Measurements from ENCODE around the gene A2ML1.
"Not testable (repeated sequence)": the region's sequence is repeated elsewhere in the genome, so short reads cannot be mapped to it uniquely, and the experiment has no call there.

- TF ChIP-seq ESRRG (CRISPR knock-in tag; IDR thresholded peaks at IDR 0.05); ZNF8 (CRISPR knock-in tag; IDR thresholded peaks at IDR 0.05); TCF4 (CRISPR knock-in tag; IDR thresholded peaks at IDR 0.05; ENCODE audit: borderline replicate concordance); ZFP30 (CRISPR knock-in tag; IDR thresholded peaks at IDR 0.05); OSR1 (CRISPR knock-in tag; IDR thresholded peaks at IDR 0.05); ZC3H10 (CRISPR knock-in tag; IDR thresholded peaks at IDR 0.05); ZNF70 (CRISPR knock-in tag; IDR thresholded peaks at IDR 0.05); RARB (CRISPR knock-in tag; IDR thresholded peaks at IDR 0.05); ISL1 (CRISPR knock-in tag; IDR thresholded peaks at IDR 0.05): not testable (repeated sequence)
- TF ChIP-seq, protein P1, sequence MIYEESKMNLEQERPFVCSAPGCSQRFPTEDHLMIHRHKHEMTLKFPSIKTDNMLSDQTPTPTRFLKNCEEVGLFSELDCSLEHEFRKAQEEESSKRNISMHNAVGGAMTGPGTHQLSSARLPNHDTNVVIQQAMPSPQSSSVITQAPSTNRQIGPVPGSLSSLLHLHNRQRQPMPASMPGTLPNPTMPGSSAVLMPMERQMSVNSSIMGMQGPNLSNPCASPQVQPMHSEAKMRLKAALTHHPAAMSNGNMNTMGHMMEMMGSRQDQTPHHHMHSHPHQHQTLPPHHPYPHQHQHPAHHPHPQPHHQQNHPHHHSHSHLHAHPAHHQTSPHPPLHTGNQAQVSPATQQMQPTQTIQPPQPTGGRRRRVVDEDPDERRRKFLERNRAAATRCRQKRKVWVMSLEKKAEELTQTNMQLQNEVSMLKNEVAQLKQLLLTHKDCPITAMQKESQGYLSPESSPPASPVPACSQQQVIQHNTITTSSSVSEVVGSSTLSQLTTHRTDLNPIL (CRISPR knock-in tag; IDR thresholded peaks at IDR 0.05; ENCODE audit: low read depth): not testable (repeated sequence)
Observed at GRCh38 chr12:8788706-8789105, 33.7 kb upstream of the A2ML1 start.

Data from SK-N-SH treated with all-trans-retinoic acid at 6 μM for 48 hours (cell line).